K562 (cell line): ENCODE data around the gene LMAN2. TPM values are rescaled to one million over a fixed set of nuclear protein-coding genes. Genes with fewer than 3 reads are reported as not detected.

Experiments used
- ETV5 ChIP-seq: sonication (generic); formaldehyde crosslinking; IDR thresholded peaks from 2 replicates; pipeline ENCODE4 v1.4.0; 2020; ENCODE audit warnings: low read depth, mild to moderate bottlenecking, missing genetic modification reagents
- GATAD2B ChIP-seq: fragments of 450-650 bp; IDR thresholded peaks from 2 replicates; pipeline ENCODE4 v1.6.1; 2017; ENCODE audit warnings: mild to moderate bottlenecking, borderline replicate concordance
- HCFC1 ChIP-seq: IDR thresholded peaks from 2 replicates; pipeline ENCODE4 v1.6.1; 2012; ENCODE audit warnings: low read depth, low read length, improper control_type of control experiment
- KHSRP ChIP-seq: fragments of 450-650 bp; IDR thresholded peaks from 2 replicates; pipeline ENCODE4 v1.6.1; 2017
- LCOR ChIP-seq: sonication (generic); formaldehyde crosslinking; IDR thresholded peaks from 2 replicates; pipeline ENCODE4 v1.8.0; 2022; ENCODE audit warnings: mild to moderate bottlenecking, missing genetic modification reagents
- MBD2 ChIP-seq: sonication (generic); IDR thresholded peaks from 2 replicates; pipeline ENCODE4 v1.6.1; 2016; ENCODE audit warnings: low read depth, borderline replicate concordance
- MCM7 ChIP-seq, 2 experiments: fragments of 450-650 bp; IDR thresholded peaks; 2 replicates each; pipeline ENCODE4 v1.6.1; 2016 to 2018
- MEF2A ChIP-seq: IDR thresholded peaks from 2 replicates; pipeline ENCODE4 v1.6.1; 2011; ENCODE audit warnings: low read depth, mild to moderate bottlenecking, low read length, moderate library complexity; ENCODE audit not compliant: control insufficient read depth
- MIER1 ChIP-seq: fragments of 450-650 bp; IDR thresholded peaks from 2 replicates; pipeline ENCODE4 v1.6.1; 2016; ENCODE audit warnings: antibody characterized with exemption, mild to moderate bottlenecking, low read depth
- NRF1 ChIP-seq, 2 experiments: fragments of 450-650 bp; IDR thresholded peaks in 1 of 2; conservative IDR thresholded peaks in 1 of 2; 2 replicates each; pipeline ENCODE4 v1.6.1; 2014; ENCODE audit warnings: mild to moderate bottlenecking in 2 of 2
- PRMT5 ChIP-seq: sonication (generic); formaldehyde crosslinking; IDR thresholded peaks from 2 replicates; pipeline ENCODE4 v1.5.0; 2020; ENCODE audit warnings: missing genetic modification reagents
- SLC30A9 ChIP-seq: fragments of 250-450 bp; sonication (Bioruptor Pico); IDR thresholded peaks from 2 replicates; pipeline ENCODE4 v1.8.0; 2022; ENCODE audit warnings: mild to moderate bottlenecking, moderate library complexity
- ZNF121 ChIP-seq: sonication (generic); formaldehyde crosslinking; conservative IDR thresholded peaks from 2 replicates; pipeline ENCODE4 v1.8.0; 2022; ENCODE audit warnings: missing genetic modification reagents
- polyA plus RNA-seq, 8 experiments: library from polyadenylated mRNA; depleted of rRNA in 4 of 8; stranded (reverse) in 5 of 8; unstranded in 3 of 8; fragments of >200 nt; fragmentation: Nextera tagmentation in 2 of 8; fragmentation: Illumina TruSeq in 1 of 8; extraction: Ambion mirVana in 2 of 8; extraction: Trizol in 1 of 8; gene quantifications; 2 replicates each; pipeline versions ENCODE4 v1.2.1 to v1.2.3, GENCODE V29; 2011 to 2014; ENCODE audit warnings: inconsistent platforms in 1 of 8, missing spikeins in 1 of 8
- total RNA-seq, 7 experiments: library from RNA; depleted of rRNA in 6 of 7; stranded (reverse); fragments of >200 nt in 6 of 7; fragmentation: Illumina TruSeq in 2 of 7; extraction: Trizol in 2 of 7; gene quantifications; 2 replicates each; pipeline versions ENCODE4 v1.2.1 to v1.2.3, GENCODE V29; 2011 to 2021; ENCODE audit warnings: low replicate concordance in 1 of 7
- TF ChIP-seq, protein P1 (sequence below), 2 experiments: fragments of 450-650 bp in 1 of 2; IDR thresholded peaks; 2 replicates each; pipeline ENCODE4 v1.6.1; 2011 to 2017; ENCODE audit warnings: low read depth in 2 of 2, antibody characterized with exemption in 1 of 2, borderline replicate concordance in 1 of 2, low read length in 1 of 2, mild to moderate bottlenecking in 1 of 2, mixed read lengths in 1 of 2; ENCODE audit not compliant: control insufficient read depth in 1 of 2
- TF ChIP-seq, protein P2 (sequence below), 3 experiments: fragments of 200-800 bp in 1 of 3; fragments of 250-450 bp in 1 of 3; fragments of 450-650 bp in 1 of 3; sonication (Bioruptor Pico) in 1 of 3; sonication (Bioruptor generic) in 1 of 3; formaldehyde crosslinking in 1 of 3; IDR thresholded peaks; 2 replicates each; pipeline versions ENCODE4 v1.6.1 to v1.8.0; 2016 to 2022; ENCODE audit warnings: mild to moderate bottlenecking in 2 of 3, missing genetic modification characterization in 2 of 3, missing compliant biosample characterization in 1 of 3, moderate library complexity in 1 of 3
- TF ChIP-seq, protein P3 (sequence below), 3 experiments: IDR thresholded peaks in 2 of 3; conservative IDR thresholded peaks in 1 of 3; 2 replicates each; pipeline ENCODE4 v1.5.1; 2011 to 2012; ENCODE audit warnings: low read length in 3 of 3, mild to moderate bottlenecking in 3 of 3, control low read depth in 2 of 3, improper control_type of control experiment in 1 of 3, inconsistent platforms in 1 of 3, low read depth in 1 of 3, mixed read lengths in 1 of 3, moderate library complexity in 1 of 3; ENCODE audit not compliant: insufficient read depth in 2 of 3

Gene LMAN2
- total and polyA plus RNA-seq, 9 of the 15 experiments (the other 6 are each of a cell fraction or from before 2014, with no cell fraction given), result 2.7 to 254 (median 136) TPM

DNA sequence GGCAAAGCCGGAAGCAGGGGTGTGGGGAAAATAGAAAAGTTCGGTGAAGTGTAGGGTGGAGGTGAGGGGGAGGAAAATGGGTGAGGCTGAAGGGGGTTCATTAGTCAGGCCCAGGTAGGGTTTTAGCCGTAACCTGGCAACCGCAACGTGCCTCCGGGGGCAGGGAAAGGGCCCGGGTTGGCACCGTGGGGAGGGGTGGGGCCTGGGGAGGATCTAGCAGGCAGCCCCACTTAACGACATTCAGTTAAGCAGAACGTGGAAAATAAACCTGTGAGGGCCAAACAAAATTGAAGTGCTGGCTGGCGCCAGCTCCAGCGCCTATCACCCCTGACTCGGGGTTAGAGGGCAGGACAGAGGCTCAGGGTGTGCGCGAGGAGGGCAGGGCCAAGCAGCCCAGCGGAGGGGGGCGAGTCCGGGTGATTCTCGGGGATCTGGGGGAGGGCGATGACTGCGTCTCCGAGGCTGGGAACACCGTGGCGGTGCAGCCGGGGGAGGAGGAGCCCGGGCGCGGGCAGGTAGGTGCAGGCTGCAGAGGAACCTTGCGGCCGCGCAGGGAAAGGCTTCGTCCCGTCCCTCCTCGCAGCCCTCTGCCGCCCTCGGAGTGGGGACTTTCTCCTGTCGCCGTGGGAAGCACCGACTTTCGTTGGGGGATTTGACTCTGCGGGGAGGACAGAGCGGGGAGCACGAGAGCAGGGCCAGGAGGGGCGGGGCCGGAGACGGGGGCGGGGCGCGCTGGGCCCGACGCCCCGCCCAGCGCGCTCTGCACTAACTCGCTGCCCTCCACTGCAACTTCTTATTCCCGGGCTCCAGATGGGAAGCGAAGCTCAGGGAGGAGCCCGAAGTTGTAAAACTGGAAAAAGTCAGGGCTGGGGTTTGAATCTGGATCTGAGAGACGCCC is 11.4 kb upstream of the LMAN2 start (continued):
- peak; percentile 76 to 80 for TF ChIP-seq NRF1 (conservative IDR thresholded peaks at IDR 0.05 in 1 of 2, IDR thresholded peaks at IDR 0.05 in 1 of 2)
- TF ChIP-seq ETV5 (CRISPR knock-in tag), result no peak
- no peak for TF ChIP-seq LCOR (CRISPR knock-in tag)
- TF ChIP-seq, protein P1, sequence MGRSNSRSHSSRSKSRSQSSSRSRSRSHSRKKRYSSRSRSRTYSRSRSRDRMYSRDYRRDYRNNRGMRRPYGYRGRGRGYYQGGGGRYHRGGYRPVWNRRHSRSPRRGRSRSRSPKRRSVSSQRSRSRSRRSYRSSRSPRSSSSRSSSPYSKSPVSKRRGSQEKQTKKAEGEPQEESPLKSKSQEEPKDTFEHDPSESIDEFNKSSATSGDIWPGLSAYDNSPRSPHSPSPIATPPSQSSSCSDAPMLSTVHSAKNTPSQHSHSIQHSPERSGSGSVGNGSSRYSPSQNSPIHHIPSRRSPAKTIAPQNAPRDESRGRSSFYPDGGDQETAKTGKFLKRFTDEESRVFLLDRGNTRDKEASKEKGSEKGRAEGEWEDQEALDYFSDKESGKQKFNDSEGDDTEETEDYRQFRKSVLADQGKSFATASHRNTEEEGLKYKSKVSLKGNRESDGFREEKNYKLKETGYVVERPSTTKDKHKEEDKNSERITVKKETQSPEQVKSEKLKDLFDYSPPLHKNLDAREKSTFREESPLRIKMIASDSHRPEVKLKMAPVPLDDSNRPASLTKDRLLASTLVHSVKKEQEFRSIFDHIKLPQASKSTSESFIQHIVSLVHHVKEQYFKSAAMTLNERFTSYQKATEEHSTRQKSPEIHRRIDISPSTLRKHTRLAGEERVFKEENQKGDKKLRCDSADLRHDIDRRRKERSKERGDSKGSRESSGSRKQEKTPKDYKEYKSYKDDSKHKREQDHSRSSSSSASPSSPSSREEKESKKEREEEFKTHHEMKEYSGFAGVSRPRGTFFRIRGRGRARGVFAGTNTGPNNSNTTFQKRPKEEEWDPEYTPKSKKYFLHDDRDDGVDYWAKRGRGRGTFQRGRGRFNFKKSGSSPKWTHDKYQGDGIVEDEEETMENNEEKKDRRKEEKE (IDR thresholded peaks at IDR 0.05; ENCODE audit: borderline replicate concordance in 1 of 2, control insufficient read depth in 1 of 2, low read depth in 2 of 2, low read length in 1 of 2), result no peak
- TF ChIP-seq HCFC1, result no peak; the same call in 1 of the 2 replicates
- no peak for TF ChIP-seq GATAD2B
- TF ChIP-seq PRMT5 (CRISPR knock-in tag), result no peak
- TF ChIP-seq MEF2A, result no peak
- TF ChIP-seq, protein P2, sequence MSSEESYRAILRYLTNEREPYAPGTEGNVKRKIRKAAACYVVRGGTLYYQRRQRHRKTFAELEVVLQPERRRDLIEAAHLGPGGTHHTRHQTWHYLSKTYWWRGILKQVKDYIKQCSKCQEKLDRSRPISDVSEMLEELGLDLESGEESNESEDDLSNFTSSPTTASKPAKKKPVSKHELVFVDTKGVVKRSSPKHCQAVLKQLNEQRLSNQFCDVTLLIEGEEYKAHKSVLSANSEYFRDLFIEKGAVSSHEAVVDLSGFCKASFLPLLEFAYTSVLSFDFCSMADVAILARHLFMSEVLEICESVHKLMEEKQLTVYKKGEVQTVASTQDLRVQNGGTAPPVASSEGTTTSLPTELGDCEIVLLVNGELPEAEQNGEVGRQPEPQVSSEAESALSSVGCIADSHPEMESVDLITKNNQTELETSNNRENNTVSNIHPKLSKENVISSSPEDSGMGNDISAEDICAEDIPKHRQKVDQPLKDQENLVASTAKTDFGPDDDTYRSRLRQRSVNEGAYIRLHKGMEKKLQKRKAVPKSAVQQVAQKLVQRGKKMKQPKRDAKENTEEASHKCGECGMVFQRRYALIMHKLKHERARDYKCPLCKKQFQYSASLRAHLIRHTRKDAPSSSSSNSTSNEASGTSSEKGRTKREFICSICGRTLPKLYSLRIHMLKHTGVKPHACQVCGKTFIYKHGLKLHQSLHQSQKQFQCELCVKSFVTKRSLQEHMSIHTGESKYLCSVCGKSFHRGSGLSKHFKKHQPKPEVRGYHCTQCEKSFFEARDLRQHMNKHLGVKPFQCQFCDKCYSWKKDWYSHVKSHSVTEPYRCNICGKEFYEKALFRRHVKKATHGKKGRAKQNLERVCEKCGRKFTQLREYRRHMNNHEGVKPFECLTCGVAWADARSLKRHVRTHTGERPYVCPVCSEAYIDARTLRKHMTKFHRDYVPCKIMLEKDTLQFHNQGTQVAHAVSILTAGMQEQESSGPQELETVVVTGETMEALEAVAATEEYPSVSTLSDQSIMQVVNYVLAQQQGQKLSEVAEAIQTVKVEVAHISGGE (CRISPR knock-in tag; IDR thresholded peaks at IDR 0.05), result peak in 2 of 3 experiments; percentile 60 to 93; a peak in 3 of 6 replicates
- TF ChIP-seq MCM7 (IDR thresholded peaks at IDR 0.05), result no peak
- TF ChIP-seq MIER1, result no peak
- TF ChIP-seq MBD2, result 0 out of 2 replicates have a peak, but pooled peaks have one; percentile 40
- TF ChIP-seq SLC30A9 (CRISPR knock-in tag), result no peak
- TF ChIP-seq KHSRP, result no peak
- TF ChIP-seq, protein P3, sequence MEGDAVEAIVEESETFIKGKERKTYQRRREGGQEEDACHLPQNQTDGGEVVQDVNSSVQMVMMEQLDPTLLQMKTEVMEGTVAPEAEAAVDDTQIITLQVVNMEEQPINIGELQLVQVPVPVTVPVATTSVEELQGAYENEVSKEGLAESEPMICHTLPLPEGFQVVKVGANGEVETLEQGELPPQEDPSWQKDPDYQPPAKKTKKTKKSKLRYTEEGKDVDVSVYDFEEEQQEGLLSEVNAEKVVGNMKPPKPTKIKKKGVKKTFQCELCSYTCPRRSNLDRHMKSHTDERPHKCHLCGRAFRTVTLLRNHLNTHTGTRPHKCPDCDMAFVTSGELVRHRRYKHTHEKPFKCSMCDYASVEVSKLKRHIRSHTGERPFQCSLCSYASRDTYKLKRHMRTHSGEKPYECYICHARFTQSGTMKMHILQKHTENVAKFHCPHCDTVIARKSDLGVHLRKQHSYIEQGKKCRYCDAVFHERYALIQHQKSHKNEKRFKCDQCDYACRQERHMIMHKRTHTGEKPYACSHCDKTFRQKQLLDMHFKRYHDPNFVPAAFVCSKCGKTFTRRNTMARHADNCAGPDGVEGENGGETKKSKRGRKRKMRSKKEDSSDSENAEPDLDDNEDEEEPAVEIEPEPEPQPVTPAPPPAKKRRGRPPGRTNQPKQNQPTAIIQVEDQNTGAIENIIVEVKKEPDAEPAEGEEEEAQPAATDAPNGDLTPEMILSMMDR (IDR thresholded peaks at IDR 0.05 in 2 of 3, conservative IDR thresholded peaks at IDR 0.05 in 1 of 3; ENCODE audit: insufficient read depth in 2 of 3, low read depth in 1 of 3, low read length in 3 of 3), result no peak
- no peak for TF ChIP-seq ZNF121 (CRISPR knock-in tag)
